MCF 10A (cell line): ENCODE data around the gene ROR1. TPM values are rescaled to one million over a fixed set of nuclear protein-coding genes. Genes with fewer than 3 reads are reported as not detected.

Experiments used
- BruUV-seq: library from RNA; stranded (reverse); fragments of 400-500 nt; replicated peaks from 2 replicates; lab custom pipeline; 2021; lab: Mats Ljungman, UMichigan
- CTCF ChIA-PET: fragments of 300-600 bp; sonication (Branson Sonifier 250); formaldehyde crosslinking; extraction: SDS; loops from one replicate; lab custom pipeline; 2021; ENCODE audit warnings: antibody characterized with exemption, inconsistent platforms; lab: Yijun Ruan, JAX
- POLR2A ChIA-PET: fragments of 300-600, 350-650 bp; sonication (Branson Sonifier 250); formaldehyde crosslinking; extraction: SDS; loops from one replicate; lab custom pipeline; 2020; ENCODE audit warnings: antibody characterized with exemption, inconsistent platforms; lab: Yijun Ruan, JAX
- DNase-seq: peaks from one replicate; pipeline ENCODE4 v3.0.0-alpha.2; 2018; ENCODE audit not compliant: unreplicated experiment
- H3K27ac Mint-ChIP-seq: one replicate; pipeline ENCODE4 v1.8.0; 2022; ENCODE audit warnings: mild to moderate bottlenecking, low read depth, mixed read lengths; ENCODE audit not compliant: unreplicated experiment
- H3K27me3 Mint-ChIP-seq: one replicate; pipeline ENCODE4 v1.8.0; 2022; ENCODE audit warnings: mixed read lengths; ENCODE audit not compliant: insufficient read depth, unreplicated experiment
- H3K36me3 Mint-ChIP-seq: one replicate; pipeline ENCODE4 v1.8.0; 2022; ENCODE audit warnings: mild to moderate bottlenecking, moderate library complexity, mixed read lengths; ENCODE audit not compliant: insufficient read depth, unreplicated experiment
- H3K4me1 Mint-ChIP-seq: one replicate; pipeline ENCODE4 v1.8.0; 2022; ENCODE audit warnings: mixed read lengths; ENCODE audit not compliant: insufficient read depth, unreplicated experiment
- H3K4me3 Mint-ChIP-seq: one replicate; pipeline ENCODE4 v1.8.0; 2022; ENCODE audit warnings: mild to moderate bottlenecking, moderate library complexity, mixed read lengths; ENCODE audit not compliant: unreplicated experiment
- H3K9me3 Mint-ChIP-seq: one replicate; pipeline ENCODE4 v1.8.0; 2022; ENCODE audit warnings: mixed read lengths; ENCODE audit not compliant: unreplicated experiment
- CTCF ChIP-seq: fragments of 200-600 bp; IDR thresholded peaks from one replicate; pipeline ENCODE4 v1.8.0; 2022; ENCODE audit warnings: antibody characterized with exemption, mild to moderate bottlenecking; ENCODE audit not compliant: unreplicated experiment
- intact Hi-C: fragments of 100-400 bp; cut with micrococcal nuclease; formaldehyde crosslinking; loops from 2 replicates; pipeline ENCODE4 v1.14.1; 2022
- total RNA-seq: library from RNA; stranded (reverse); gene quantifications from 2 replicates; pipeline ENCODE4 v1.2.3, GENCODE V29; 2022

The ROR1 gene
- total RNA-seq, 1 experiment from 2014 or later, result 4.6 TPM

GRCh38 chr1:63865561-63865960, 91.7 kb downstream of the ROR1 start:
- DNase-seq, result no peak
- Mint-ChIP-seq H3K4me3 (no peak overlapping the region), H3K27ac (no peak overlapping the region), H3K4me1 (peaks cover 20% of the 10 kb centered on the region), H3K36me3 (peaks cover 3% of the 10 kb centered on the region), H3K9me3 (no peaks in the 10 kb centered on the region), H3K27me3 (no peaks in the 10 kb centered on the region)
- CTCF ChIA-PET, result interaction anchor here (1.2 to 1.3 kb wide), 2 partner anchors 14 to 174 kb away, joined by 3 to 4 read pairs; no protein-coding TSS in a partner anchor
- POLR2A ChIA-PET, result interaction anchor here (1.0 to 1.7 kb wide), 3 partner anchors 10 to 37 kb away, joined by 3 to 7 read pairs (median 3); no protein-coding TSS in a partner anchor
- intact Hi-C loops, result no loop called here
- TF ChIP-seq CTCF, result no peak
- no TSS peak for BruUV-seq

- no peak for TF ChIP-seq CTCF
- Mint-ChIP-seq H3K9me3 (no peaks in the 10 kb centered on the region), H3K36me3 (peaks cover 6% of the 10 kb centered on the region), H3K27me3 (no peaks in the 10 kb centered on the region), H3K4me3 (no peak overlapping the region), H3K27ac (no peak overlapping the region), H3K4me1 (peaks cover 20% of the 10 kb centered on the region)
- intact Hi-C loops, result no loop called here
- POLR2A ChIA-PET, result interaction anchor here (0.7 to 1.0 kb wide), 2 partner anchors 11 to 44 kb away, joined by 3 to 4 read pairs; no protein-coding TSS in a partner anchor
- DNase-seq, result no peak
- CTCF ChIA-PET, result interaction anchor here (0.6 to 1.2 kb wide), 3 partner anchors 174 to 268 kb away, joined by 3 to 4 read pairs (median 3); no protein-coding TSS in a partner anchor
- BruUV-seq, result no TSS peak
These were observed 92.3 kb downstream of the ROR1 start for GRCh38 chr1:63866084-63866483.

GRCh38 chr1:63867429-63868176, 93.8 kb downstream of the ROR1 start:
- no peak overlapping the region for H3K4me3 Mint-ChIP-seq
- no TSS peak for BruUV-seq
- CTCF ChIA-PET, result interaction anchor here (0.5 to 1.6 kb wide), 5 partner anchors 10 to 193 kb away, joined by 3 to 4 read pairs (median 3); no protein-coding TSS in a partner anchor

More at GRCh38 chr1:63867429-63868176, 93.8 kb downstream of the ROR1 start:
- Mint-ChIP-seq H3K4me1 (peaks cover 20% of the 10 kb centered on the region), H3K27ac (peak overlapping the region; percentile 27), H3K27me3 (no peaks in the 10 kb centered on the region), H3K9me3 (no peaks in the 10 kb centered on the region), H3K36me3 (peaks cover 6% of the 10 kb centered on the region)
- POLR2A ChIA-PET, result interaction anchor here (0.7 to 2.3 kb wide), 6 partner anchors 9 to 175 kb away, joined by 3 to 5 read pairs (median 4); no protein-coding TSS in a partner anchor
- DNase-seq, result no peak
- intact Hi-C loops, result no loop called here
- TF ChIP-seq CTCF, result no peak
